ENCODE data around the gene ACSL4.
A peak's percentile ranks its signal among the peaks of the same experiment; 100 is the strongest.
"Not testable (repeated sequence)": the region's sequence is repeated elsewhere in the genome, so short reads cannot be mapped to it uniquely, and the experiment has no call there.

Gene ACSL4

DNA sequence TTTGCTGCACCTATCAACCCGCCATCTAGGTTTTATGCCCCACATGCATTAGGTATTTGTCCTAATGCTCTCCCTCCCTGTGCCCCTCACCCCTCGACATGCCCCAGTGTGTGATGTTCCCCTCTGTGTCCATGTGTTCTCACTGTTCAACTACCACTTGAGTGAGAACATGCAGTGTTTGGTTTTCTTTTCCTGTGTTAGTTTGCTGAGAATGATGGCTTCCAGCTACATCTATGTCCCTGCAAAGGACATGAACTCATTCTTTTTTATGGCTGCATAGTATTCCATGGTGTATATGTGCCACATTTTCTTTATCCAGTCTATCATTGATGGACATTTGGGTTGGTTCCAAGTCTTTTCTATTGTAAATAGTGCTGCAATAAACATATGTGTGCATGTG is 95.6 kb downstream of the ACSL4 start:
- H3K4me1 ChIP-seq; in situ Hi-C loops (cut with MboI; ENCODE audit: low sequenced_read_pairs); H3K4me3 ChIP-seq; DNase-seq (ENCODE audit: low spot score in 2 of 2); H3K36me3 ChIP-seq (replicated peaks); H3K27me3 ChIP-seq (ENCODE audit: low read depth); H3K9me3 ChIP-seq: not testable (repeated sequence)

GRCh38 chrX:109635146-109635545 is 97.9 kb downstream of the ACSL4 start:
- peak; percentile 39 to 46 for DNase-seq (ENCODE audit: low spot score in 2 of 2)
- in situ Hi-C loops (cut with MboI; ENCODE audit: low sequenced_read_pairs) = no loop called here
- no peaks in the 10 kb centered on the region for H3K36me3 ChIP-seq (replicated peaks)
- no peaks in the 10 kb centered on the region for H3K27me3 ChIP-seq (ENCODE audit: low read depth)
- H3K4me1 ChIP-seq = no peaks in the 10 kb centered on the region
- no peaks in the 10 kb centered on the region for H3K9me3 ChIP-seq
- no peak overlapping the region for H3K4me3 ChIP-seq

- in situ Hi-C loops (cut with MboI; ENCODE audit: low sequenced_read_pairs) = loop anchor here (5.0 kb wide), 1 partner anchor 146 kb away; no protein-coding TSS in a partner anchor
Measured at GRCh38 chrX:109632906-109633504, 100.1 kb downstream of the ACSL4 start.

GRCh38 chrX:109629310-109629709 is 103.7 kb downstream of the ACSL4 start:
- no peak for DNase-seq (ENCODE audit: low spot score in 2 of 2)
- H3K27me3 ChIP-seq (ENCODE audit: low read depth) = no peaks in the 10 kb centered on the region
- H3K4me1 ChIP-seq = no peaks in the 10 kb centered on the region
- no peaks in the 10 kb centered on the region for H3K36me3 ChIP-seq (replicated peaks)
- no peaks in the 10 kb centered on the region for H3K9me3 ChIP-seq
- in situ Hi-C loops (cut with MboI; ENCODE audit: low sequenced_read_pairs) = no loop called here
- no peak overlapping the region for H3K4me3 ChIP-seq

More at GRCh38 chrX:109632906-109633504, 100.1 kb downstream of the ACSL4 start:
- no peaks in the 10 kb centered on the region for H3K4me1 ChIP-seq
- DNase-seq (ENCODE audit: low spot score in 2 of 2) = peak; percentile 33 to 64
- H3K36me3 ChIP-seq (replicated peaks) = no peaks in the 10 kb centered on the region
- H3K9me3 ChIP-seq = no peaks in the 10 kb centered on the region
- no peak overlapping the region for H3K4me3 ChIP-seq
- no peaks in the 10 kb centered on the region for H3K27me3 ChIP-seq (ENCODE audit: low read depth)

- Histone ChIP-seq H3K4me3 (no peak overlapping the region), H3K4me1 (no peaks in the 10 kb centered on the region), H3K36me3 (replicated peaks) (no peaks in the 10 kb centered on the region), H3K9me3 (no peaks in the 10 kb centered on the region), H3K27me3 (ENCODE audit: low read depth) (no peaks in the 10 kb centered on the region)
- no peak for DNase-seq (ENCODE audit: low spot score in 2 of 2)
- in situ Hi-C loops (cut with MboI; ENCODE audit: low sequenced_read_pairs) = no loop called here
Measured at GRCh38 chrX:109626637-109627036, 106.4 kb downstream of the ACSL4 start.

DNA sequence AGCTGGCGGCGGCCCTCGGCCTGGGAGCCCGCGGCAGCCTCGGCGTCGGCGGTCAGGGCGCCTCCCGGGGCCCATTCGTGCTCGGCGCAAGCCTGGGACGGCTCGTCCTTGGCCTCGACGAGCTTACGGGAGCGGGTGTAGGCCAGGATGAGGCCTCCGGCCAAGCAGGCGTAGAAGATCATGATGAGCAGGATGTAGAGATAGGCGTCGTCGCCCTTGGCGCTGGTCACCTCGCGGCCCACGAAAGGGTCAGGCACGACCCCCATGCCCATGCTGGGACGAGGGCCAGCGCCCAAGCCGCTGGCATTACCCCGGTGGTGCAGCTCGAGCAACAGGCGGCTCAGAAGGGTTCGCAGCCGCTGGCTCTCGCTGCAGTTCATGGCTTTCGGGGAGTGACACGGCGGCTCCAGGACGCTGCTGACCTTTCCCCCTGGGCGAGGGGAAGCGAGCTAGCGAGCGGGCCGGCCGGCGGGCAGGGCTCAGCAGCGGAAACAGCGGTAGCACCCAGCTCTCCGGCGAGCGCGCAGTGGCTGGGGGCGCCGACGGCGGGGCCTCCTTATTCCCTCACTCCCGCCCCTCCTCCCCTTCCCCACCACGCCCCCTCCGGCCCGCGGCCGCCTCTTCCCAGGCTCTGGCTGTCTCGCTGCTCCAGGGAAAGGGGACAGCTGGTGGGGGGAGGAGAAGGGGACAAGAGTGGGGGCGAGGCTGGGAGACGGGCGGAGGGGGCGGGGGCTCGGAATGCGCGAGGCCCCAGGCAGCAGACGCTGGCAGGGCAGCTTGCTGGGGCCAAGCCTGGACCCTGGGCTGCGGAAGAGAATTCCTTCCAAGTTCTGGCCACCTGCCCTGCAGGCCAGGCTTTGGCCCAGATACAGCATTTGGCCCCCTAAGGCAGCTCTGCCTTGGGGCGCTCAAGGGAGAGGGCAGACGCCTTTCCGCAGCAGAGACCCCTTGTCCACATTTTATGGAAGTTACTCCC is 108.1 kb downstream of the ACSL4 start, which contains the start of gene KCNE5:
TSS of gene KCNE5 (minus strand) at position 532 of the 976 bp plus-strand sequence. CDS start at position 380, 152 bp downstream.
- in situ Hi-C loops (cut with MboI; ENCODE audit: low sequenced_read_pairs) = no loop called here
- no peak for DNase-seq (ENCODE audit: low spot score in 2 of 2)
- no peaks in the 10 kb centered on the region for H3K9me3 ChIP-seq
- no peaks in the 10 kb centered on the region for H3K36me3 ChIP-seq (replicated peaks)
- H3K4me1 ChIP-seq = no peaks in the 10 kb centered on the region
- no peaks in the 10 kb centered on the region for H3K27me3 ChIP-seq (ENCODE audit: low read depth)
- H3K4me3 ChIP-seq = no peak within 1 kb of the TSS

- no peak for DNase-seq (ENCODE audit: low spot score in 2 of 2)
Measured at GRCh38 chrX:109623997-109624396, 109.1 kb downstream of the ACSL4 start.

GRCh38 chrX:109622270-109622669 is 110.8 kb downstream of the ACSL4 start:
- Histone ChIP-seq H3K9me3 (no peaks in the 10 kb centered on the region), H3K36me3 (replicated peaks) (no peaks in the 10 kb centered on the region), H3K27me3 (ENCODE audit: low read depth) (no peaks in the 10 kb centered on the region), H3K4me1 (no peaks in the 10 kb centered on the region), H3K4me3 (no peak overlapping the region)
- no peak for DNase-seq (ENCODE audit: low spot score in 2 of 2)
- in situ Hi-C loops (cut with MboI; ENCODE audit: low sequenced_read_pairs) = no loop called here

More at GRCh38 chrX:109623997-109624396, 109.1 kb downstream of the ACSL4 start:
- Histone ChIP-seq H3K27me3 (ENCODE audit: low read depth) (no peaks in the 10 kb centered on the region), H3K9me3 (no peaks in the 10 kb centered on the region), H3K4me3 (no peak overlapping the region), H3K36me3 (replicated peaks) (no peaks in the 10 kb centered on the region), H3K4me1 (no peaks in the 10 kb centered on the region)
- in situ Hi-C loops (cut with MboI; ENCODE audit: low sequenced_read_pairs) = no loop called here

DNA sequence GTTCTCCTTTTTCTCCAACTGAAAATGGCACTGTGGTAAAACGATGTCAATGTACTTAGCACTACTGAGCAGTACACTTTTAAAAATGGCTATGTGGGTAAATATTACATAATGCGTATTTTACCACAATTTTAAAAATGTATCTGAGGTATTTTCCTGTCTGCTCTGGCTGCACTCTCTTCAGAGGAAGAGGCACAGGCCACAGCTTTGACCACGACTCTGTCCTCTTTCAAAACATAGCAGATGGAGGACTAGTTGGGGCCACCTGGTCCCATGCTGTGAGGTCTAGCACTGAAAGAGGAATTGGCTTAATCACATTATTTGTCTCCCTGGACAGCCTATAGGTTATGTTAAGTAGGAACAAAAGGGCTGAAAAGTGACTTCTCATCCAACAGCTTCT is 113.3 kb downstream of the ACSL4 start:
- Histone ChIP-seq H3K9me3 (no peaks in the 10 kb centered on the region), H3K27me3 (ENCODE audit: low read depth) (no peaks in the 10 kb centered on the region), H3K36me3 (replicated peaks) (no peaks in the 10 kb centered on the region), H3K4me3 (no peak overlapping the region), H3K4me1 (no peaks in the 10 kb centered on the region)
- in situ Hi-C loops (cut with MboI; ENCODE audit: low sequenced_read_pairs) = no loop called here
- no peak for DNase-seq (ENCODE audit: low spot score in 2 of 2)

DNA sequence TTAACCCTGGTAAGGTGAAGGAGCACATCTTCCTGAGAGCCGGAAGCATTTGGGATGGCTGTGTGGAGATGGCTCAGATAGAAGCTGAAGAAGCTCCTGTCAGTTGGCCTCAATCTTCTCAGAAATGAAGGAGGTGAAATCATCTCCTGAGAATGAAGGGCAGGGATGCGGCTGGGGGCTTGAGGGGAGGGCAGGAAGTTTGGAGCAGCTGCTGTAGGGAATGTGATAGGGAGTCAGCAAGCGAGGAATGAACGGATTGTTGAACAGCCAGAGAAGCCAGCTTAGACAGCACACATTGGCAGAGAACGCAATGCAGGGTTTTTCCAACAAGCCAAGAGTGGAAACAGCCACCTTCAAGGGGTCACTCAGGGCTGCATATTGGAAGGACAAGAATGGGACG is 118.1 kb downstream of the ACSL4 start:
- Histone ChIP-seq H3K9me3 (no peaks in the 10 kb centered on the region), H3K4me1 (no peaks in the 10 kb centered on the region), H3K27me3 (ENCODE audit: low read depth) (0 out of 2 replicates have a peak, but pooled peaks cover 3% of the 10 kb centered on the region), H3K36me3 (replicated peaks) (no peaks in the 10 kb centered on the region), H3K4me3 (no peak overlapping the region)
- in situ Hi-C loops (cut with MboI; ENCODE audit: low sequenced_read_pairs) = no loop called here
- no peak for DNase-seq (ENCODE audit: low spot score in 2 of 2)

GRCh38 chrX:109601486-109601885 is 131.6 kb downstream of the ACSL4 start:
- H3K9me3 ChIP-seq = no peaks in the 10 kb centered on the region
- in situ Hi-C loops (cut with MboI; ENCODE audit: low sequenced_read_pairs) = no loop called here
- H3K4me3 ChIP-seq = no peak overlapping the region
- no peak for DNase-seq (ENCODE audit: low spot score in 2 of 2)
- no peaks in the 10 kb centered on the region for H3K4me1 ChIP-seq
- no peaks in the 10 kb centered on the region for H3K36me3 ChIP-seq (replicated peaks)
- peaks cover 11% of the 10 kb centered on the region for H3K27me3 ChIP-seq (ENCODE audit: low read depth)

- DNase-seq (ENCODE audit: low spot score in 2 of 2) = peak in 1 of 2 experiments; percentile 29
- H3K9me3 ChIP-seq = no peaks in the 10 kb centered on the region
- H3K27me3 ChIP-seq (ENCODE audit: low read depth) = peaks cover 11% of the 10 kb centered on the region
- in situ Hi-C loops (cut with MboI; ENCODE audit: low sequenced_read_pairs) = no loop called here
- no peaks in the 10 kb centered on the region for H3K36me3 ChIP-seq (replicated peaks)
- H3K4me3 ChIP-seq = no peak overlapping the region
- H3K4me1 ChIP-seq = no peaks in the 10 kb centered on the region
Measured at GRCh38 chrX:109600237-109600651, 132.8 kb downstream of the ACSL4 start.

DNA sequence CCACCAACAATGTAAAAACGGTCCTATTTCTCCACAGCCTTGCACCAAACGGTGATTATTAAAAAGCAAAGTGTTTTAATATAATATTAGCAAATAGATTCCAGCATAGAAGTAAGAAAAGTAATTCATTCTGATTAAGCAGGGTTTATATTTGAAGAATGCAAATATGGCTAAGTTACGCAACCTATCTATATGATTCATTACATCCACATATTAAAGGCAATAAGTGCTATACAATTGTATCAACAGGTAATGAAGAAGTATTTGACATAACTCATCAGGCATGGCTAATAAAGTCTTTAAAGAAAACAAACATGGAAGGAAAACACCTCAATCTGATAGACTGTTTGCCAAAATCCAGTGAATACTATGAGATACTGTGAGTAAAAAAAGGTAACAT is 137.0 kb downstream of the ACSL4 start:
- Histone ChIP-seq H3K9me3 (no peaks in the 10 kb centered on the region), H3K4me3 (no peak overlapping the region), H3K27me3 (ENCODE audit: low read depth) (peaks cover 8% of the 10 kb centered on the region), H3K4me1 (no peaks in the 10 kb centered on the region), H3K36me3 (replicated peaks) (no peaks in the 10 kb centered on the region)
- DNase-seq (ENCODE audit: low spot score in 2 of 2) = no peak
- in situ Hi-C loops (cut with MboI; ENCODE audit: low sequenced_read_pairs) = no loop called here

All from HAP-1 (cell line).